Right lobe of liver (tissue), 4 donors: ENCODE results near the gene ITCH.
"Not testable (repeated sequence)": the region's sequence is repeated elsewhere in the genome, so short reads cannot be mapped to it uniquely, and the experiment has no call there.

Source experiments
- POLR2A ChIP-seq: fragments of 450-650 bp; IDR thresholded peaks from one replicate; pipeline ENCODE4 v1.6.1; 2017; ENCODE audit warnings: antibody characterized with exemption, mild to moderate bottlenecking
- TF ChIP-seq, protein P1 (sequence below), 4 donors: fragments of 200-600 bp in 3 of 4; fragments of 450-650 bp in 1 of 4; IDR thresholded peaks; one replicate each; pipeline versions ENCODE4 v1.5.1 to v1.8.0; 2016 to 2022; ENCODE audit warnings: antibody characterized with exemption in 4 of 4, mild to moderate bottlenecking in 2 of 4
- donor health status: DM: no; HTN: no; CAD: no.
- donor health status: DM: no; HTN: no; CAD: no.
- donor health status: DM: no; HTN: yes; CAD: no.

DNA sequence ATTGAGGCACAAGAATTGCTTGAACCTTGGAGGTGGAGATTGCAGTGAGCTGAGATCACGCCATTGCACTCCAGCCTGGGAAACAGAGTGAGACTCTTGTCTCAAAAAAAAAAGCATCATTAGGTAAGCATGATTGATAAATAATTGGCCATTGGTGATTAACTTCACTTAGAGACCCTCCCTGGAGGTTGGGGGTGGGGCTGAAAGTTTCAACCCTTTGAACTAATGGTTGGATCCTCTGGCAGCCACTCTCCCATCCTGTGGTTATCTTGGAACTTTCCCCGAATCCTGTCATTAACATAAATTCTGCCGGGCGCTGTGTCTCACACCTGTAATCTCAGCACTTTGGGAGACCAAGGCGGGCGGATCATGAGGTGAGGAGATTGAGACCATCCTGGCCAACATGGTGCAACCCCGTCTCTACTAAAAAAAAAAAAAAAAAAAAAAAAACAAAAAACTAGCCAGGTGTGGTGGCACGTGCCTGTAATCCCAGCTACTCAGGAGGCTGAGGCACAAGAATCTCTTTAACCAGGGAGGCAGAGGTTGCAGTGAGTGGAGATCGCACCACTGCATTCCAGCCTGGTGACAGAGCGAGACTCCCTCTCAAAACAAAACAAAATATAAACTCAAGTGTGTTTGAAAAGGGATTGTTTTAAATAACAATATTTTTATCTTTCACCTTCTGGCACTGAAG lies 17.1 kb upstream of the ITCH start:
- TF ChIP-seq, protein P1, sequence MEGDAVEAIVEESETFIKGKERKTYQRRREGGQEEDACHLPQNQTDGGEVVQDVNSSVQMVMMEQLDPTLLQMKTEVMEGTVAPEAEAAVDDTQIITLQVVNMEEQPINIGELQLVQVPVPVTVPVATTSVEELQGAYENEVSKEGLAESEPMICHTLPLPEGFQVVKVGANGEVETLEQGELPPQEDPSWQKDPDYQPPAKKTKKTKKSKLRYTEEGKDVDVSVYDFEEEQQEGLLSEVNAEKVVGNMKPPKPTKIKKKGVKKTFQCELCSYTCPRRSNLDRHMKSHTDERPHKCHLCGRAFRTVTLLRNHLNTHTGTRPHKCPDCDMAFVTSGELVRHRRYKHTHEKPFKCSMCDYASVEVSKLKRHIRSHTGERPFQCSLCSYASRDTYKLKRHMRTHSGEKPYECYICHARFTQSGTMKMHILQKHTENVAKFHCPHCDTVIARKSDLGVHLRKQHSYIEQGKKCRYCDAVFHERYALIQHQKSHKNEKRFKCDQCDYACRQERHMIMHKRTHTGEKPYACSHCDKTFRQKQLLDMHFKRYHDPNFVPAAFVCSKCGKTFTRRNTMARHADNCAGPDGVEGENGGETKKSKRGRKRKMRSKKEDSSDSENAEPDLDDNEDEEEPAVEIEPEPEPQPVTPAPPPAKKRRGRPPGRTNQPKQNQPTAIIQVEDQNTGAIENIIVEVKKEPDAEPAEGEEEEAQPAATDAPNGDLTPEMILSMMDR (IDR thresholded peaks at IDR 0.05): not testable (repeated sequence)
- not testable (repeated sequence) for TF ChIP-seq POLR2A
